HepG2 (cell line): ENCODE results near the gene BGN. TPM values are rescaled to one million over a fixed set of nuclear protein-coding genes. Genes with fewer than 3 reads are reported as not detected.

Experiments
- ATAC-seq: fragments of 200-7000 bp; cut with Tn5 transposase; 3 replicates; pipeline ENCODE4 v1.9.1; 2020; ENCODE audit warnings: mild to moderate bottlenecking, moderate library complexity
- BruUV-seq: library from RNA; stranded (reverse); fragments of 400-500 nt; replicated peaks from 2 replicates; lab custom pipeline; 2021; lab: Mats Ljungman, UMichigan
- CTCF ChIA-PET: fragments of 300-600 bp; formaldehyde crosslinking; extraction: SDS; loops from one replicate; lab custom pipeline; 2021; ENCODE audit warnings: low total read pairs, inconsistent platforms, low intra/inter-chr PET ratio; lab: Yijun Ruan, JAX
- POLR2A ChIA-PET: fragments of 350-600 bp; sonication (Branson Sonifier 250); formaldehyde crosslinking; loops from one replicate; lab custom pipeline; 2020; ENCODE audit warnings: antibody characterized with exemption, inconsistent platforms; lab: Yijun Ruan, JAX
- DNase-seq: peaks from one replicate; pipeline ENCODE4 v3.0.0-alpha.2; 2015; ENCODE audit warnings: low spot score
- FAIRE-seq: peaks from 3 replicates; lab custom pipeline; 2011; peaks lifted over from hg19 to GRCh38; lab: Jason Lieb, UNC
- H2AFZ ChIP-seq: one replicate; pipeline ENCODE4 v1.6.1; 2011; ENCODE audit warnings: low read length, inconsistent platforms
- H3K27ac ChIP-seq: fragments of 300-600 bp; 3 replicates; pipeline ENCODE4 v1.8.0; 2011; ENCODE audit warnings: mixed run types, mild to moderate bottlenecking, mixed read lengths, low read length, inconsistent platforms; ENCODE audit not compliant: insufficient read depth; ENCODE audit errors: extremely low read length
- H3K27me3 ChIP-seq, 2 experiments: fragments of 200-600 bp in 1 of 2; 2 replicates in 1 of 2; 3 replicates in 1 of 2; pipeline versions ENCODE4 v1.6.0 to v1.8.0; 2011; ENCODE audit warnings: low read length in 2 of 2, mild to moderate bottlenecking in 2 of 2, moderate library complexity in 2 of 2, inconsistent platforms in 1 of 2; ENCODE audit not compliant: insufficient read depth in 2 of 2, control insufficient read depth in 1 of 2
- H3K36me3 ChIP-seq, 2 experiments: fragments of 200-600 bp in 1 of 2; replicated peaks in 1 of 2; 2 replicates in 1 of 2; 3 replicates in 1 of 2; pipeline versions ENCODE4 v1.5.1 to v1.8.0; 2011; ENCODE audit warnings: low read length in 2 of 2, inconsistent platforms in 1 of 2; ENCODE audit not compliant: insufficient read depth in 2 of 2, control insufficient read depth in 1 of 2
- H3K4me1 ChIP-seq: 2 replicates; pipeline ENCODE4 v1.5.1; 2012; ENCODE audit warnings: low read length, inconsistent platforms; ENCODE audit not compliant: insufficient read depth
- H3K4me2 ChIP-seq: 2 replicates; pipeline ENCODE4 v1.6.0; 2011; ENCODE audit warnings: low read depth, low read length, inconsistent platforms
- H3K4me3 ChIP-seq, 3 experiments: fragments of 200-600 bp in 1 of 3; sonication (generic), shearing (Covaris generic) in 1 of 3; replicated peaks in 1 of 3; 2 replicates each; pipeline ENCODE4 v1.5.1; 2011 to 2016; ENCODE audit warnings: low read length in 3 of 3, inconsistent platforms in 2 of 3, low read depth in 2 of 3, mild to moderate bottlenecking in 2 of 3, control low read depth in 1 of 3, mixed read lengths in 1 of 3; ENCODE audit not compliant: insufficient read depth in 1 of 3
- H3K79me2 ChIP-seq: one replicate; pipeline ENCODE4 v1.6.1; 2011; ENCODE audit warnings: low read length, inconsistent platforms; ENCODE audit not compliant: insufficient read depth
- H3K9ac ChIP-seq: 2 replicates; pipeline ENCODE4 v1.6.0; 2011; ENCODE audit warnings: mild to moderate bottlenecking, low read depth, low read length, inconsistent platforms; ENCODE audit not compliant: insufficient read depth
- H3K9me3 ChIP-seq: 2 replicates; pipeline ENCODE4 v1.5.1; 2012; ENCODE audit warnings: mild to moderate bottlenecking, low read length
- H4K20me1 ChIP-seq: 2 replicates; pipeline ENCODE4 v1.6.0; 2011; ENCODE audit warnings: inconsistent platforms, mild to moderate bottlenecking, low read length, moderate library complexity; ENCODE audit not compliant: insufficient read depth
- ZNF24 ChIP-seq: fragments of 450-650 bp; IDR thresholded peaks from 2 replicates; pipeline ENCODE4 v1.6.1; 2017; ENCODE audit warnings: antibody characterized with exemption, mild to moderate bottlenecking
- ZNF7 ChIP-seq: IDR thresholded peaks from 2 replicates; pipeline ENCODE4 v1.6.1; 2016; ENCODE audit warnings: missing biosample characterization, missing genetic modification reagents
- WGBS: methylation state at CpG from one replicate; pipeline ENCODE4 v1.1.6; 2017; ENCODE audit warnings: low lambda C conversion rate; 5-methylcytosine and 5-hydroxymethylcytosine counted together
- in situ Hi-C: cut with HindIII; loops from 2 replicates; pipeline ENCODE4 v1.10.0; 2017; ENCODE audit warnings: low pct_unique_long_range_greater_than_20kb; ENCODE audit not compliant: extremely low pct_ligation_motif_present
- intact Hi-C: fragments of 100-400 bp; cut with micrococcal nuclease; formaldehyde crosslinking; loops from one replicate; pipeline ENCODE4 v1.10.0; 2022; ENCODE audit not compliant: unreplicated experiment
- polyA plus RNA-seq, 8 experiments: library from polyadenylated mRNA; depleted of rRNA in 3 of 8; stranded (reverse) in 7 of 8; unstranded in 1 of 8; fragments of >200 nt; fragmentation: Illumina TruSeq in 4 of 8; extraction: Trizol in 4 of 8; gene quantifications; 2 replicates each; pipeline versions ENCODE4 v1.2.1 to v1.2.3, GENCODE V29; 2011 to 2016; ENCODE audit warnings: low read depth in 4 of 8, missing spikeins in 1 of 8, mixed read lengths in 1 of 8; ENCODE audit not compliant: insufficient read depth in 1 of 8
- total RNA-seq, 5 experiments: library from RNA; depleted of rRNA; stranded (reverse); fragments of >200 nt; fragmentation: Illumina TruSeq; extraction: Trizol; gene quantifications; 2 replicates each; pipeline ENCODE4 v1.2.3, GENCODE V29; 2016; ENCODE audit warnings: low read depth in 1 of 5
- TF ChIP-seq, protein P1 (sequence below): sonication (generic); formaldehyde crosslinking; conservative IDR thresholded peaks from 2 replicates; pipeline ENCODE4 v1.8.0; 2022; ENCODE audit warnings: mild to moderate bottlenecking, moderate library complexity, missing genetic modification reagents
- TF ChIP-seq, protein P2 (sequence below): sonication (generic); formaldehyde crosslinking; IDR thresholded peaks from 2 replicates; pipeline ENCODE4 v1.4.0; 2020; ENCODE audit warnings: mild to moderate bottlenecking, missing genetic modification reagents

Gene BGN
- total and polyA plus RNA-seq, 2 of the 13 experiments (the other 11 are each of a cell fraction or from before 2014, with no cell fraction given): 0.18 to 0.63 TPM

DNA sequence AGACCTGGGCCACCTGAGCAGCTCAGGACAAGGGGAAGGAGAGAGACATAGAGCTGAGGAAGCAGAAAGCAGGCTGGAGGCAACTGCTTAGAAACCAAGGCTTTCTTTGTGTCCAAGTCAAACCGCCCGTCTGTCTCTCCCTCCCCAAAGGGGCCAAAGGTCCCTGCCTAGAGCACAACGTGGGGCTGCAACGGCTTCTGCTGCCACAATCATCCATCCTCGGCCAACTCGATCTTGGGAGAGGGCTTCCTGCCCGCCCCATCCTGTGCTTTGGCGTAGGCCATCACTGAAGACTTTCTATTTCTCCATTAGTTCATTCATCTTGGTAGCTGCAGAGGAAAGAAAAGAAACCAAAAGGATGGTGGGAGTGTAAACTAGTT is 47.2 kb upstream of the BGN start:
- H3K4me2 ChIP-seq: no peak overlapping the region
- ChIA-PET POLR2A (no interaction called here), CTCF (no interaction called here)
- BruUV-seq: no TSS peak
- WGBS: 90% methylated on average over 2 of the region's 8 CpGs
- no peaks in the 10 kb centered on the region for H3K79me2 ChIP-seq
- DNase-seq: no peak
- intact Hi-C loops (no loop called here), in situ Hi-C loops (no loop called here)
- H3K27ac ChIP-seq: no peak overlapping the region
- no peak for ATAC-seq
- no peak for FAIRE-seq
- H3K9ac ChIP-seq: no peak overlapping the region
- no peak overlapping the region for H3K4me3 ChIP-seq
- H2AFZ ChIP-seq: no peak overlapping the region
- no peaks in the 10 kb centered on the region for H4K20me1 ChIP-seq
- H3K4me1 ChIP-seq: no peaks in the 10 kb centered on the region
- no peaks in the 10 kb centered on the region for H3K36me3 ChIP-seq
- H3K27me3 ChIP-seq: no peaks in the 10 kb centered on the region
- no peaks in the 10 kb centered on the region for H3K9me3 ChIP-seq
- TF ChIP-seq, protein P1, sequence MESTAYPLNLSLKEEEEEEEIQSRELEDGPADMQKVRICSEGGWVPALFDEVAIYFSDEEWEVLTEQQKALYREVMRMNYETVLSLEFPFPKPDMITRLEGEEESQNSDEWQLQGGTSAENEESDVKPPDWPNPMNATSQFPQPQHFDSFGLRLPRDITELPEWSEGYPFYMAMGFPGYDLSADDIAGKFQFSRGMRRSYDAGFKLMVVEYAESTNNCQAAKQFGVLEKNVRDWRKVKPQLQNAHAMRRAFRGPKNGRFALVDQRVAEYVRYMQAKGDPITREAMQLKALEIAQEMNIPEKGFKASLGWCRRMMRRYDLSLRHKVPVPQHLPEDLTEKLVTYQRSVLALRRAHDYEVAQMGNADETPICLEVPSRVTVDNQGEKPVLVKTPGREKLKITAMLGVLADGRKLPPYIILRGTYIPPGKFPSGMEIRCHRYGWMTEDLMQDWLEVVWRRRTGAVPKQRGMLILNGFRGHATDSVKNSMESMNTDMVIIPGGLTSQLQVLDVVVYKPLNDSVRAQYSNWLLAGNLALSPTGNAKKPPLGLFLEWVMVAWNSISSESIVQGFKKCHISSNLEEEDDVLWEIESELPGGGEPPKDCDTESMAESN (CRISPR knock-in tag): no peak
- no peak for TF ChIP-seq ZNF7 (CRISPR knock-in tag)
- no peak for TF ChIP-seq ZNF24

DNA sequence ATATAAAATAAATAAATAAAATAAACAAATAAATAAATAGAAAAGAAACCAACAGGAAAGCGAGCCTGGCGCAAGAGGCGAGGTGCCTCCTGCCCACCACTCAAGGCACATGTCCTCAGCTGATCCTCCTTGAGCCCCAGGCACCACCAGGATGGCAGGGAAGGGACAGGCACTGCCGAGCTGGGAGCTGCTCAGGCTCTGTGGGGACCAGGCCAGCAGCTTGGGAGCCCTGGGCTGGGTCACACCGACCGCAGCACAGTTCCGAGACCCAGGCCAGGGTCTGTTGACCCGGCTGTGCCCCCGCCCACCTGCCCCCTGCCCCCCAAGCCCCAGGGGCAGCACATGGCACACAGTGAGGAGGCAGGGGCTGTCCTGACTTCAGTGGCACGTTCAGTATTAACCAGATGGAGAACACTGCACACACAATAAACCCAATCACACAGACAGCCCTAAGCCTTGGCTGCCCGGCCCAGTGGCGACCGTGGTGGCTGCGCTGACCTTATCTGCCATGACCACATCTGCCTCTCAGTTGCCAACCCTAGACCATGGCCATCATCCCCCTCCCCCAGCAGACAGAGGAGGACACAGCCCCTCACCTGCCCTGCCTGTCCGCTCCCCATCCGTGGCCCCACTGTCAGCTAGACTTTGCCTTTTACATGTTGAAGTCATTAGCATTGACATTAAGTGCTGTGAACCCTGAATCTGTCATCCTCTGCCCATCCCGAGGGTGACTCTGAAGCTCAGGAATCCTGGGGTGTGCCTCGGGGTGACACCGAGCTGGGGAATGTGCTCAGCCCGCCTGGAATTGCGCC is 46.0 kb upstream of the BGN start:
- ChIA-PET POLR2A (interaction anchor here (0.5 kb wide), 1 partner anchor 11 kb away, joined by 3 read pairs; no protein-coding TSS in a partner anchor), CTCF (no interaction called here)
- H2AFZ ChIP-seq: no peak overlapping the region
- in situ Hi-C loops (no loop called here), intact Hi-C loops (no loop called here)
- no peaks in the 10 kb centered on the region for H3K4me1 ChIP-seq
- FAIRE-seq (no peak), ATAC-seq (no peak), DNase-seq (no peak)
- H3K4me3 ChIP-seq: no peak overlapping the region
- BruUV-seq: no TSS peak
- no peaks in the 10 kb centered on the region for H3K9me3 ChIP-seq
- H3K79me2 ChIP-seq: no peaks in the 10 kb centered on the region
- no peaks in the 10 kb centered on the region for H3K36me3 ChIP-seq
- 100% methylated on average over 3 of the region's 21 CpGs for WGBS
- H4K20me1 ChIP-seq: no peaks in the 10 kb centered on the region
- H3K4me2 ChIP-seq: no peak overlapping the region
- H3K27ac ChIP-seq: no peak overlapping the region
- no peaks in the 10 kb centered on the region for H3K27me3 ChIP-seq
- TF ChIP-seq, protein P2, sequence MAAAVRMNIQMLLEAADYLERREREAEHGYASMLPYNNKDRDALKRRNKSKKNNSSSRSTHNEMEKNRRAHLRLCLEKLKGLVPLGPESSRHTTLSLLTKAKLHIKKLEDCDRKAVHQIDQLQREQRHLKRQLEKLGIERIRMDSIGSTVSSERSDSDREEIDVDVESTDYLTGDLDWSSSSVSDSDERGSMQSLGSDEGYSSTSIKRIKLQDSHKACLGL (CRISPR knock-in tag): no peak
- H3K9ac ChIP-seq: no peak overlapping the region
